GM19240 (cell line): Measurements from ENCODE around the gene EPG5.
"Not testable (repeated sequence)": the region's sequence is repeated elsewhere in the genome, so short reads cannot be mapped to it uniquely, and the experiment has no call there.

Source experiments
- DNase-seq: peaks from one replicate; pipeline ENCODE4 v3.0.0; 2011; ENCODE audit warnings: low spot score; ENCODE audit not compliant: insufficient read length

EPG5 gene

GRCh38 chr18:45980229-45980628 is 13.1 kb upstream of the EPG5 start:
- DNase-seq: no peak

DNA sequence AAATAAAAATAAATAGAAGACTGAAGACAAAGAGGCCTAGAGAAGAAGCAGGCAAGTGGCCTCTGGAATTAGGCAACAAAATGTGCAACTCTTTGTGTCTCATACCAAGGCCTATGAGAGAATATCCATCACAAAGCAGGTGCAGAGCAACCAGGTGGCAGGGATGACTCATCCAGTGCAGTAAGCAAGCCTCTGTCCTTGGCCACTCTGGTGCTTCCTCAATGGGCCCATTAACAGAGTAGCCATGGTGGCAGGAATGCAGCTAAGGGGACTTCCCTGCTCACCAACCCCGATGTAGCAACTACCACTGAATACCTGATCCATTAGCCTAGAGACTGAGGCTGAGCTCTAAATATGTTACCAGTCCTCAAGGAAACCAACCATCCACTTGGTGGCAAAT is 11.0 kb upstream of the EPG5 start:
- no peak for DNase-seq

GRCh38 chr18:45976974-45977373 is 9.8 kb upstream of the EPG5 start:
- DNase-seq: no peak

DNA sequence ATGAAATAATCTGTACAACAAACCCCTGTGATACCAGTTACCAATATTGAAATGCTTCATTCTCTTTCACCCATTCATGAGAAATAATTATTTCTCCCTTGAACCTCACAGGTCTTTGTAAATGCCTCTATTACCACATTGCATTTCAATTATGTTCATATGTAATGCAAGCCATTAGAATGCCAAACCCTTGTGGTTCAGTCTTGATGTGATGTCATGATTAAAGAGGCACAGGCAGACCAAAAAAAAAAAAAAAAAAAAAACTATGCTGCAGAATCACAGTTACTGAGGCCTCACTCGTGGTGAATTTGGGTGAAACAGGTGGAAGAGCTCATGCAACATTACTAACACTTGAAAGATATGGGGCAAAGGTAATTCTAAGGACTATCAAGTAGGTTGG is 9.4 kb upstream of the EPG5 start:
- no peak for DNase-seq

- no peak for DNase-seq
These were observed 7.0 kb upstream of the EPG5 start for GRCh38 chr18:45974088-45974536.

DNA sequence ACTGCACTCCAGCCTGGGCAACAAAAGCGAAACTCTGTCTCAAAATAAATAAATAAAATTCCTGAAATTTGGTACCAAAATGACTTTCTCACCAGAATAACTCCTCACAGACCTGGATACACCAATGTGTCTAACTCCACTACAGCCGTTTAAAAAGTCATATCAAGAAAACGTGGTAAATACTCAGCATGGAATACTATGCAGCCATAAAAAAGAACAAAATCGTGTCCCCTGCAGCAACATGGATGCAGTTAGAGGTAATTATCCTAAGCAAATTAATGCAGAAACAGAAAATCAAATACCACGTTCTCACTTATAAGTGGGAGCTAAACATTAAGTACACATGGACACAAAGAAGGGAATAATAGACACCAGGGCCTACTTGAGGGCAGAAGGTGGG is 2.2 kb downstream of the EPG5 start:
- DNase-seq: not testable (repeated sequence)

- DNase-seq: no peak
These were observed 4.3 kb downstream of the EPG5 start for GRCh38 chr18:45962866-45963265.

DNA sequence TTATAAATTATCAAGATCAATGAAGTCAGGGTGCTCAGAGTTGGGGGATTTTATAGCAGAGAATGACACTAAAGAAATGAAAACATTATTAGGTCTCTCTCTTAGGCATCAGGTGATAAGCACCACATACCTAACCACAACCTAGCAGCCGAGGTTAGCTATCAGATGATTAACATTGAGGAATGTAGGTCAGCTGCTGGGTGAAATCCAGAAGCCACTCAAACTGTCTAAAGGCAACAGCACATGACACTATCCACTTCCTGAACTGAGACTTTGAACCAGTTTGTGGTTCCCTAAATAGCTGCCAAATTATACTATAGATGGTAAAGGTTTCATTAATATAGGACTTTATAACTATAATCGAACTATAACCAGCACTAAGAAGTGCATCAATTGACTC is 4.7 kb downstream of the EPG5 start:
- DNase-seq: no peak

GRCh38 chr18:45959484-45959883 is 7.6 kb downstream of the EPG5 start:
- DNase-seq: not testable (repeated sequence)

DNA sequence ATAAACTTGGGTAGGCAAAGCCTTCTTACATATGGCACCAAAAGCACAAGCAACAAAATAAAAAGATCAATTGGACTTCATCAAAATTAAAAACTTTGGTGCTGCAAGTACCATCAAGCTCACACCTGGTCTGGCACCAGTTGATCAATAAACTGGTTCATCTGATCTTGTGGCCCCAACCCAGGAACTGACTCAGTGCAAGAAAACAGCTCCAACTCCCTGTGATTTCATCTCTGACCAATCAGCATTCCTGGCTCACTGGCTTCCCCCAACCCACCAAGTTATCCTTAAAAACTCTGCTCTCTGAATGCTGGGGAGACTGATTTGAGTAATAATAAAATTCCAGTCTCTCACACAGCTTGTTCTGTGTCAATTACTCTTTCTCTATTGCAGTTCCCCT is 8.4 kb downstream of the EPG5 start:
- DNase-seq: no peak

- no peak for DNase-seq
These were observed 9.1 kb downstream of the EPG5 start for GRCh38 chr18:45958027-45958426.

DNA sequence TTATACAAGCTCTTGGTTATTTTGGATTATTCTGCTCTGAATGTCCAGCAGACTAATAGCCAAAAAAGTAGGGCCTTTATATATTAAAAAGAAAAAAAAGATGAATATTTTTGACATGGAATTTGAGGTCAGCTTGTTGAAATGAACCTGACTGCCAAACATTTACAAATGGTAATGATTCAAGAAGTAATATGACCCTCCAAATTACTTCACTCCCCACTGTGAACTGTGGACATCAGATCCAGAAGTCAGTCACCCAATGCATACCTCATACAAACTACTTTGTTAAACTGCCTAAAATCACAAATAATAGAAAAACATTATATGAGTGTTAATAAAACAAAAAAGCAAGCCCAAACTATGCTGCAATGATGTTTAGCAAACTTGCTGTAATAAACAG is 10.0 kb downstream of the EPG5 start:
- DNase-seq: no peak

GRCh38 chr18:45954070-45954934 is 12.8 kb downstream of the EPG5 start:
- DNase-seq: no peak

DNA sequence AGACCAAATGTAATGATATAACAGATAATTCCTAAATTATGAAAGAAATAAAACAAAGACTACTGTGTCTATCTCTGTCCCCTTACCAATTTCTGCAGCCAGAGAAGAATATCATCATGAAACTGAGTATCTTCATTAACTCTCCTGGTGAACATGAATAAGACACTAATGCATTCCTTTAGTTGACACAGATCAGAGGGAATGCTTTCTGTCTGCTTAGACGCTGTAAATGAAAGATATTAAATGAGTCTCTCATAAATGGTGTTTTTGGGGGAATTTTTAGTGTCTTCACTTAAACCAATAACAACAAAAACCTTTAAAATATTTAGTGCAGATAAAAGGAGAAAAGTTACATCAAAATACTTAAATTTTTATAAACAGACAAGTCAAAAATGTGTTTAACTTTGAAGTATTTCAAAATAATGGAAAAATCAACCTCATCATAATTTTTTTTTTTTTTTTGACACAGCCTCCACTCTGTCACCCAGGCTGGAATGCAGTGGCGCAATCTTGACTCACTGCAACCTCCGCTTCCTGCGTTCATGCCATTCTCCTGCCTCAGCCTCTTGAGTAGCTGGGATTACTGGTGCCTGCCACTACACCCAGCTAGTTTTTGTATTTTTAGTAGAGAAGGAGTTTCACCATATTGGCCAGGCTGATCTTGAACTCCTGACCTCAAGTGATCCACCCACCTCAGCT is 16.0 kb downstream of the EPG5 start:
- DNase-seq: no peak

DNA sequence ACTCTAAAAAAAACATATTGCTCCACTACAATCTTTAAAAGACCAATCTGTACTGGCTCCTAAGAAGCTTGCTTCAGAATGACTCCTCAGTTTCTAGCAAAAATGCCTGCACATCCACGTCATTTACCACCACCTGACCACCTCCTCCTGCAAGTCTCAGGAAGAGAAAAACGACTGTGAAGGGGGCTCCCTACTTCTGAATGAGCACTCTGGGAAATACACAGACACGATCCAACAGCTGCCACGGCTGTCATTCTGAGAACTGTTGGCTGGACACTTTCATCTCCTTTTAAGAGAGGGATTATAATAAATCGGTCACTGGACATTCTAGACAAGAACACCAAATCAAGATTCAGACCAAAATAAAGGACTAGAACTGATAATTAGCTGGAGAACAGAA is 21.5 kb downstream of the EPG5 start:
- DNase-seq: no peak

DNA sequence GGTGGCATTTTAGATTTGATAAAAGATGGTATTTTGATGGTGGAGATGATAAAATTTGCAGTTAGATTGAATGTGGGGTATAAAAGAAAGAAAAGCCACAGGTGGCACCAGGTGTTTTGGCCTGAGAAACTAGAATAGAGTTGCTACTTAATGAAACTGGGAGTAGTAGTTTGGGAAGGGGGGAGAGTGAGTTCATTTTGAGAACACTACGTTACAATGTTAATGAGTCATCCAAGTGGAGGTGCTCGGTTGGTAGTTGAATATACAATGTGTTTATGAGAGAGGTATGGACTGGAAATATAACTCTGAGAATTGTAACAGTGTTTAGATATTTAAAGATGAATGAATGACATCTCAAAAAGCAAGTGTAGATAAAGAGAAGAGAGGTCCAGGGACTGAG is 26.4 kb downstream of the EPG5 start:
- no peak for DNase-seq

DNA sequence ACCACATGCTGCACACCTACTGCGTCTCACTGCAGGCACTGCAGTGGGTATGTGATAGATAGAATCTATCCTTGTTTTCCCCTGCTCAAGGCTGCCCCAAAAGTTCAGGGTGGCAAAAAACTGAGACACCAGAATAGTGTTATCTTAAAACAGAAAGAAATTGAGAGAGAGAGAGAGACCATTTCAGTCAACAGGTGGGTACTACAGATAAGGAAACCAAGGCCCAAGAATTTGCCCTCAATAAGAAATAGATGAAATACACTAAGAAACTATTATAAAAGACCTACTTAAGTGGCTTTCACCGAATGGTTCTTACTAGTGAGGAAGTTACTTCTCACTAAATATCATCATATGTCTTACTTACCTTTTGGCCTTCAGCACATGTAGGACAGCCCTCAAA is 27.9 kb downstream of the EPG5 start:
- no peak for DNase-seq

DNA sequence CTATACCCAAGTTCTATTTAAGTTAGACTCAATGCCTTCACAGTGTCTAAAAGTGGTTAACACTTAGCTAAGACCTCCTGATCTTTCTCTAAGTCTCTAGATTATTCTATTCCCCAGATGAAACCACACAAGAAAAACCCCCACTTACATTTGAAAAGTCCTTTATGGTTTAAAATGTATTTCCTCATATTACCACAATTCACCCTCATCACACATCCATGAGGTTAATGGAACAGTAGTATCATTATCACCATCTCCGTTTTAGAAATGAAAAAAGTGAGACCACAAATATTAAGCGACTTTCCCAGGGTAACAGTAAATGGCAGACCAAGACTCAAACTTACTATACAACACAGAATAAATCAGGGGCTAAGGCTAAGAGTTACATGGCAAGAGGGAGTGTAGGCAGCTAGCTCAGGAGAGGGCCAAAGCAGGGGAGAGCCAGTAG is 28.6 kb downstream of the EPG5 start:
- DNase-seq: no peak

GRCh38 chr18:45935591-45936335 is 31.4 kb downstream of the EPG5 start:
- no peak for DNase-seq

DNA sequence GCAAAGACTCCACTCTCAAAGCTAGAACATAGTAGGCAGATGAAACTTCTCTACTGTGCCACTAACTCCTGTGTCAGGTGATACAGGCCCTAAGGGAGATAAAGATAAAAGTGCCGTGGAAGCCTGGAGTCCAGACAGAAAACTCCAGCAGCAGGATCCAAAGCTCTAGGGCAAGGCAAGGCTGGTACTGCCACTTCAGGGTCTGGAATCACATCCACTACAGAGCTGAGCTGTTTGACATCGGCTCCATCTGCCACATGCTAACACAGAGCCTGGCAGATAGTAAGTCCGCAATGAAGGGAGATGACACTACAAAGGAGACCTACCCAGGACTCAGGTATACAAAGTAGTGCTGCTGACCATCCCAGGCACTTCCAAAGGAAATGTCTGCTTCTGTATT is 34.4 kb downstream of the EPG5 start:
- no peak for DNase-seq

DNA sequence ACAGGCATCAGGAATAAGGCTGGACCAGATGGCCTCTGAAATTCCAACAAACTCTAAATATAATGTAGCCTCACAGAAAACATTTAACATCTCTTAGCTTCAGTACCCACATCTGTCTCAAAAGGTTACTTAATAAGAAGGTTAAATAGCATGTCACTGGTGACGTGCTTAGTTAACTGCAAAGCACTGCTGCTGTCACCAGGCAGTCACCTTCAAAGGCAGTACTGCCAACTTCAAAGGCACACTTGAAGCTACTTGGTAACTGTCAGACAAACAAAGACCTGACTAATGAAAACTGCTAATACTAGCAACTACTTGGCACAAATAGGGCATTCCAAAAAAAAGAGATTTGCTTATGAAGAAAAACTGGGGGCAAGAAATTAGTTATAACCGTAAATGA is 36.2 kb downstream of the EPG5 start:
- no peak for DNase-seq

- no peak for DNase-seq
These were observed 40.4 kb downstream of the EPG5 start for GRCh38 chr18:45926691-45927090.
